ENCODE results near the gene PSMB8.

GRCh38 chr6:32835167-32835893, 8.5 kb downstream of the PSMB8 start:
- no peak for TF ChIP-seq SUZ12 (IDR thresholded peaks at IDR 0.05)
- TF ChIP-seq FOXA1 (IDR thresholded peaks at IDR 0.05) = no peak
- TF ChIP-seq CTBP1 (IDR thresholded peaks at IDR 0.05; ENCODE audit: borderline replicate concordance) = no peak
- no peak for TF ChIP-seq SP1 (IDR thresholded peaks at IDR 0.05)
- no peak for TF ChIP-seq HDGF (IDR thresholded peaks at IDR 0.05; ENCODE audit: borderline replicate concordance)
